ENCODE data around the gene TSPAN18.

Gene TSPAN18

GRCh38 chr11:44709966-44710365, 16.8 kb upstream of the TSPAN18 start:
- no peak for DNase-seq (ENCODE audit: extremely low read depth in 1 of 2, low read depth in 1 of 2)

- DNase-seq (ENCODE audit: extremely low read depth in 1 of 2, low read depth in 1 of 2), result no peak
These were observed 15.5 kb upstream of the TSPAN18 start for GRCh38 chr11:44711113-44711786.

GRCh38 chr11:44711787-44712608, 14.8 kb upstream of the TSPAN18 start:
- no peak for DNase-seq (ENCODE audit: extremely low read depth in 1 of 2, low read depth in 1 of 2)

- no peak for DNase-seq (ENCODE audit: extremely low read depth in 1 of 2, low read depth in 1 of 2)
These were observed 13.7 kb upstream of the TSPAN18 start for GRCh38 chr11:44713022-44713421.

- DNase-seq (ENCODE audit: extremely low read depth in 1 of 2, low read depth in 1 of 2), result no peak
These were observed 10.5 kb upstream of the TSPAN18 start for GRCh38 chr11:44716256-44716655.

GRCh38 chr11:44718057-44718456, 8.7 kb upstream of the TSPAN18 start:
- no peak for DNase-seq (ENCODE audit: extremely low read depth in 1 of 2, low read depth in 1 of 2)

- no peak for DNase-seq (ENCODE audit: extremely low read depth in 1 of 2, low read depth in 1 of 2)
These were observed 8.0 kb upstream of the TSPAN18 start for GRCh38 chr11:44718612-44719390.

- no peak for DNase-seq (ENCODE audit: extremely low read depth in 1 of 2, low read depth in 1 of 2)
These were observed 1.6 kb upstream of the TSPAN18 start for GRCh38 chr11:44725016-44725685.

GRCh38 chr11:44725757-44726282, 942 bp upstream of the TSPAN18 start:
- DNase-seq (ENCODE audit: extremely low read depth in 1 of 2, low read depth in 1 of 2), result no peak

GRCh38 chr11:44727114-44727372, 281 bp downstream of the TSPAN18 start:
- DNase-seq (ENCODE audit: extremely low read depth in 1 of 2, low read depth in 1 of 2), result no peak

- DNase-seq (ENCODE audit: extremely low read depth in 1 of 2, low read depth in 1 of 2), result peak; percentile 55 to 64
These were observed 868 bp downstream of the TSPAN18 start for GRCh38 chr11:44727373-44728287.

- DNase-seq (ENCODE audit: extremely low read depth in 1 of 2, low read depth in 1 of 2), result no peak
These were observed 1.7 kb downstream of the TSPAN18 start for GRCh38 chr11:44728491-44728910.

- no peak for DNase-seq (ENCODE audit: extremely low read depth in 1 of 2, low read depth in 1 of 2)
These were observed 2.3 kb downstream of the TSPAN18 start for GRCh38 chr11:44729063-44729462.

- DNase-seq (ENCODE audit: extremely low read depth in 1 of 2, low read depth in 1 of 2), result no peak
These were observed 3.0 kb downstream of the TSPAN18 start for GRCh38 chr11:44729713-44730112.

GRCh38 chr11:44730775-44731174, 4.0 kb downstream of the TSPAN18 start:
- no peak for DNase-seq (ENCODE audit: extremely low read depth in 1 of 2, low read depth in 1 of 2)

- DNase-seq (ENCODE audit: extremely low read depth in 1 of 2, low read depth in 1 of 2), result no peak
These were observed 5.1 kb downstream of the TSPAN18 start for GRCh38 chr11:44731685-44732430.

- DNase-seq (ENCODE audit: extremely low read depth in 1 of 2, low read depth in 1 of 2), result no peak
These were observed 5.8 kb downstream of the TSPAN18 start for GRCh38 chr11:44732564-44732963.

- DNase-seq (ENCODE audit: extremely low read depth in 1 of 2, low read depth in 1 of 2), result no peak
These were observed 7.1 kb downstream of the TSPAN18 start for GRCh38 chr11:44733877-44734276.

- DNase-seq (ENCODE audit: extremely low read depth in 1 of 2, low read depth in 1 of 2), result no peak
These were observed 8.2 kb downstream of the TSPAN18 start for GRCh38 chr11:44734843-44735381.
